ENCODE measurements around the gene HCAR3.
"Not testable (repeated sequence)": the region's sequence is repeated elsewhere in the genome, so short reads cannot be mapped to it uniquely, and the experiment has no call there.

The HCAR3 gene

DNA sequence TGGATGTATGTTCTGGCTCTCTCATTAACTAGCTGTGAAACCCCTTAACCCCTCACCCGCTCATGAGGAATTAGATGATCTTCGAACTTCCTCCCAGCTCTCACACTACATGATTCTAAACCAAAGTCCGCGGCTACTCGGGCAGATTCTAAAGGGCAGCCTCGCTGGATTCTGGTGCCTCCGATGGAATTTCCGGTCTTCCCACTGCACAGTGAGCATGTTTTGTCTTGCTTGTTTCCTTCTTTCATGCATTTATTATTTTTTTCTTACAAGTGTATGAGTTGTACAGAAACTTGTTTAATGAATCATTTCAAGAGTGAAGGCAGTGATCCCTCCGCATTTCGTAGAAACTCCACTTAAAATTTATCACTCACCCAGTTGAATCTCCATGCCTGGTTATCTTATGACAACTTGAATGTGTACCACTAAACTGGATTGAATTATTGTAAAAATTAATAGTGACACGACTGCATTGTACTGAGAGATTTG, 4.5 kb upstream of the HCAR3 start:
- DNase-seq (ENCODE audit: low spot score): no peak

DNA sequence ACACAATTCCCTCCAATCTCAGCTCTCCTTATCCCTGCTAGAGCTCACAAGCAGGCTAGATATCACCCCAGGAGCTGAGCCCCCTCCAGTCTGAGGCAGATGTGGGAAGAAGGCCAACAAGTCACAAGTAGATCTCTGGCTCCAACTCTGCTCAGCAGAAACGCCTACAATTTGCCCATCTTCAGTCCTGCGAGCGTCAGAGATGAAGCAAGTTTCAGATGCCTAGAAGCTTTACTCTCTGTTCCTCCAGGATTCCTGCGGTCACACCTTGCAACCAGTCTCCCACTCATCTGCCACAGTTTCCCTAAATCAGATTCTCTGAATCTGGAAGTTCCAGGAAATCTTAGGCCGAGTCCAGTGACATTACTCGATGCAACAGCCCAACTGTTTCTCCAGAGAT, 1.4 kb downstream of the HCAR3 start:
- DNase-seq (ENCODE audit: low spot score): not testable (repeated sequence)

DNA sequence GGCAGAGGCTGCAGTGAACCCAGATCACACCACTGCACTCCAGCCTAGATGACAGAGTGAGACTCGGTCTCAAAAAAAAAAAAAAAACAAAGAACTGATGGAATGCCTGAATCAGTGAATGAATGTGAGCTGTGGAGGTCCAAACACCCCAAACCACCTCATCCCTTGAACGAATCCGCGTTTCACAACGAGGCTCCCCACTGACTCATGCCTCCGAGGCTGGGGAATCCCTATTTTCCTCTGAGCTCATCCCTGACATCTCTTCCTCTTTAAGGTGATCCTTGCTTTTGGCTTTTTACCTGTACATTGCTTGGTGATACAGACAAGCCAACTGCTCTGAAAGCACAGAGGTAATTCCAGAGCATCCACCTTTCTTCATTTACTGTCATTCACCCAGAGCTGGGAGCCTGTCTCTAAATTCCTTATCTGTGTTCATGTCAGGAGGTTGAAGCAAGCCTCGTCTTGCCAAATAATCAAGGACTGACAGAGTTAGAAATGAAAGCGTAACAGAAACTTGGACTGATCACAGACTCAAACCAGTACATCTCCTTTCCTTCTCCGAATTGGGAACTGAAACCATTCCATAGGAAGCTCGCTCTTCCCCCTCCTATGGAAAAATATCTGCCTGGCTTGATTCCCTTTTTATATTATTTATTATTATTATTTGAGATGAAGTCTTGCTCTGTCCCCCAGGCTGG, 3.0 kb downstream of the HCAR3 start:
- not testable (repeated sequence) for DNase-seq (ENCODE audit: low spot score)

- DNase-seq (ENCODE audit: low spot score): not testable (repeated sequence)
Observed at GRCh38 chr12:122711266-122711665, 5.3 kb downstream of the HCAR3 start.

DNA sequence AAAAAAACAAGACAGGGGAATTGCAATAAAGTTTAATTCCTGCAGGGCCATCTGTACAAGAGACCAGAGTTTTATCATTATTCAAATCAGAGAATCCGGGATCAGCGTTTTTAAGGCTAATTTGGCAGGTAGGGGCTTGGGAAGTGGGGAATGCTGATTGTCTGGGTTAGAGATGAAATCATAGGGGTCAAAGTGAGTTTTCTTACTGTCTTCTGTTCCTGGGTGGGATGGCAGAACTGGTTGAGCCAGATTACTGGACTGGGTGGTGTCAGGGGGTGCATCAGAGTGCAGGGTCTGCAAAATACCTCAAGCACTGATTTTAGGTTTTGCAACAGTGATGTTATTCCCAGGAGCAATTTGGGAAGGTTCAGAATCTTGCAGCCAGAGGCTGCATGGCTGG, 6.3 kb downstream of the HCAR3 start:
- DNase-seq (ENCODE audit: low spot score): not testable (repeated sequence)

DNA sequence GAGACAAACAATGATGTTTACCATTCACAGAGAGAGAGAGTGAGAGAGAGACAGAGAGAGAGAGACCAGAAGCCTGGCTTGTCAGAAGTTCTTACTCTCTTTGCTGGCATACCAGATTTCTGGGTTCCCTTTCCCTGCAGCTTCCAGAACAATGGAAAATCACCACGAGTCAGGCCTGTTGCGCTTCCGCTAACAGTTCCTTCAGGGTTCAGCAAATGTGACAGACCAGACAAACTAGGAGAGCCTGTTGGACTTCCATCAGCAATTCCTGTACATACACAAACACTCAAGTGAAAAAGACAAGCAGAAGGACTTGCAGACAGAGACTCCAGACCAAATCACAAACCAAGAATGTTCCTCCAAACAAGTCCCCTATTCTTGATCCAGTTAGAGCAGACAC, 7.3 kb downstream of the HCAR3 start:
- not testable (repeated sequence) for DNase-seq (ENCODE audit: low spot score)

DNA sequence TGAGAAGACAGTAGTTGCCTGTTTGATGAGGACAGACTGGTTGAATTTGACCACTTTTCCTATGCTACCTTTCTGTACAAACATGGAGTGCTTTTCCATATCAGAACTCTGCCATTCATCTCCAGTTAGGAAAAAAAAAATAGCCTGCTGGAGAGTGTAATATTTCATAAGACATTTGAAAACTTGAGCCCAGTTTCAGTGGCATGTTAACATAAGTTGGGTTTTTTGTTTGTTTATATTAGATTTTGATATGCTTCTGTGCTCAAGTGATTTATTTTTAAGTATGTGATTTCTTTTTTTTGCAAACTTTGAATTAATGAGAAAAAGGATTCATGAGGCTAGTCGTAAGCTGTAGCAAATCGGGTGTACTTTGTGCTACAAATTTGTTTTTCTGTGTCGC, 12.8 kb downstream of the HCAR3 start:
- DNase-seq (ENCODE audit: low spot score): not testable (repeated sequence)

GRCh38 chr12:122702890-122703611, 13.6 kb downstream of the HCAR3 start, which contains the start of gene HCAR2:
Gene HCAR2 (minus strand): TSS chr12:122703357. CDS start chr12:122703283, 74 bp downstream.
- peak; percentile 6 for DNase-seq (ENCODE audit: low spot score)

GRCh38 chr12:122701481-122701880, 15.1 kb downstream of the HCAR3 start:
- not testable (repeated sequence) for DNase-seq (ENCODE audit: low spot score)

GRCh38 chr12:122700038-122700710, 16.4 kb downstream of the HCAR3 start:
- not testable (repeated sequence) for DNase-seq (ENCODE audit: low spot score)

DNA sequence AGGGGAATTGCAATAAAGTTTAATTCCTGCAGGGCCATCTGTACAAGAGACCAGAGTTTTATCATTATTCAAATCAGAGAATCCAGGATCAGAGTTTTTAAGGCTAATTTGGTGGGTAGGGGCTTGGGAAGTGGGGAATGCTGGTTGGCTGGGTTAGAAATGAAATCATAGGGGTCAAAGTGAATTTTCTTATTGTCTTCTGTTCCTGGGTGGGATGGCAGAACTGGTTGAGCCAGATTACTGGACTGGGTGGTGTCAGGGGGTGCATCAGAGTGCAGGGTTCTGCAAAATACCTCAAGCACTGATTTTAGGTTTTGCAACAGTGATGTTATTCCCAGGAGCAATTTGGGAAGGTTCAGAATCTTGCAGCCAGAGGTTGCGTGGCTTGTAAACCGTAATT, 19.7 kb downstream of the HCAR3 start:
- DNase-seq (ENCODE audit: low spot score): not testable (repeated sequence)

DNA sequence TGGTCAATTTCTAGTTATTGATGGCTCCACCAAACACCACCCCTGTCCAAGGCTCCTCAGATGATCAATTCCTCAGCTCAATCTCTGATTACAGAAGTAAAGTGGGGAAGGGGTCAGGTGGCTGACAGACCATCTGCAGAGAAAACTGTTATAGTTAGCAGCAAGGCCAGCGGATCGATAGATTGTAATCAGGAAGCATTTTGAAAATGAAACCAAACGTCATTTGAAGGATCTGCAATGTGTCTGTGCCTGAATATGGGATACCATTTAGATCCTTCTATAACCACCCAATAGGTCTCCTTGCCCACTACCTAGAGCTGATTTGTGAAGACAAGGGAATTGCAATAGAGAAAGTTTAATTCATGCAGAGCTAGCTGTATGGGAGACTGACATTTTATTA, 25.0 kb downstream of the HCAR3 start:
- no peak for DNase-seq (ENCODE audit: low spot score)

DNA sequence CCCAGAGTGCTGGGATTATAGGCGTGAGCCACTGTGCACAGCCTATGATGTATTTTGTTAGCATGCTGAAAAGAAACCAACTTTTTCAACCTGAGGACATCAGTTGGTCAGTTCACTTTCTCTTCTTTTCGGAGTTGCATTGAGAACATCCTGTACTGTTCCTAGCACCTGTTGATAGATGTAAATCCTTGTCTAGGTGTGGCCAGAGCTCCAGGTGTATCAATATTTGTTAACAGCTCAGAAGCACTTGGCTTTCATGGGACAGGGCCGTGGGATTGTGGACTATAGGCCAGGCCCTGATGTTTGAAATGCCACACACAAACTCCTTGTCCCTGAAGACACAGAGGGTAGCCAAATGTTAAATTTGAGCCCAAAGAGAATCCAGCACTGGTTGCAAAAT, 28.3 kb downstream of the HCAR3 start:
- DNase-seq (ENCODE audit: low spot score): no peak

DNA sequence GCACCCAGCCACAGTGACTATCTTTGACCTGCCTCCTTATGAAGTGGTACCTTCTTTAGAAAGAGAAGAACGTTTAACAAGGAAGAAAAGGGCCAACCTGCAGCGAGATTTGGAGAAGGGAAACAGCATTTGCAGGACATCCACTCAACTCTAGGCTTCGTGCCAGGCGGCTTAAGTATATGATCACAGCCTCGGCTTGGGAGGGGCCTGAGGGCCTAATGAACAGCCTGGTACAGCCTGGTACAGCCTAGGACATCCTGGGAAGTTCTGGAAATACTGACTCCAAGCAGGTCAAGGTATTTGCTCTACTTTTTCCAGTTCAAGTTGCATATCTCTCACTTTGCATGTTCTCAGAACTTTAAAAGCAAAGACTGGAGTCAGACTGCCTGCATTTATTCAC, 29.5 kb downstream of the HCAR3 start:
- DNase-seq (ENCODE audit: low spot score): no peak

DNA sequence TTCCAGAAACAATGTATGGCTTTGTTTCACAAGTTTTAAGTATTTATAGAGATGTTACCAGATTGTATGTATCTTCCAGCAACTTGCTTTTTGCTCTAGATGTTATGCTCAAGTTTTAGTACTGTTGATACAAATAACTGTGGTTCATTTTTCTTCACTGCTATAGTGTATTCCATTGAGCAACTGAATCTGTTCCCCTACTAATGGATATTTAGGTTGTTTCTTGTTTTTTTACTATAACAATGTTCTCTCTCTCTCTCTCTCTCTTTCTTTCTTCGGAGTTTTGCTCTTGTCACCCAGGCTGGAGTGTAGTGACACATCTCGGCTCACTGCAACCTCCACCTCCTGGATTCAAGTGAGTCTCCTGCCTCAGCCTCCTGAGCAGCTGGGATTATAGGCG, 30.1 kb downstream of the HCAR3 start:
- DNase-seq (ENCODE audit: low spot score): no peak

- no peak for DNase-seq (ENCODE audit: low spot score)
Observed at GRCh38 chr12:122684297-122684813, 32.3 kb downstream of the HCAR3 start.

- DNase-seq (ENCODE audit: low spot score): no peak
Observed at GRCh38 chr12:122681814-122682213, 34.8 kb downstream of the HCAR3 start.

- not testable (repeated sequence) for DNase-seq (ENCODE audit: low spot score)
Observed at GRCh38 chr12:122680989-122681388, 35.6 kb downstream of the HCAR3 start.

DNA sequence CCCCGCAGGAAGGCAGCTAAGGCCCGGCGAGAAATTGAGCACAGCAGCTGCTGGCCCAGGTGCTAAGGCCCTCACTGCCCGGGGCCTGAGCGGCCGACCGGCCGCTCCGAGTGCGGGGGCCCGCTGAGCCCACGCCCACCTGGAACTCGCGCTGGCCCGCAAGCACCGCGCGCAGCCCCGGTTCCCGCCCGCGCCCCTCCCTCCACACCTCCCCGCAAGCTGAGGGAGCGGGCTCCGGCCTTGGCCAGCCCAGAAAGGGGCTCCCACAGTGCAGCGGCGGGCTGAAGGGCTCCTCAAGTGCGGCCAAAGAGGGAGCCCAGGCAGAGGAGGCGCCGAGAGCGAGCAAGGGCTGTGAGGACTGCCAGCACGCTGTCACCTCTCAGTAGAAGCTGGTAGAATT, 39.8 kb downstream of the HCAR3 start:
- not testable (repeated sequence) for DNase-seq (ENCODE audit: low spot score)

GRCh38 chr12:122676015-122676414, 40.6 kb downstream of the HCAR3 start:
- DNase-seq (ENCODE audit: low spot score): not testable (repeated sequence)

GRCh38 chr12:122672515-122672914, 44.1 kb downstream of the HCAR3 start:
- DNase-seq (ENCODE audit: low spot score): no peak

GRCh38 chr12:122669397-122670070, 47.1 kb downstream of the HCAR3 start:
- no peak for DNase-seq (ENCODE audit: low spot score)
